NCI-H2081 (cell line): ENCODE measurements around the gene KATNB1.
A peak's percentile ranks its signal among the peaks of the same experiment; 100 is the strongest.

Experiments used
- DNase-seq, 2 experiments: peaks; one replicate each; lab custom pipeline; 2025; lab: John Stamatoyannopoulos, UW

Gene KATNB1, protein sequence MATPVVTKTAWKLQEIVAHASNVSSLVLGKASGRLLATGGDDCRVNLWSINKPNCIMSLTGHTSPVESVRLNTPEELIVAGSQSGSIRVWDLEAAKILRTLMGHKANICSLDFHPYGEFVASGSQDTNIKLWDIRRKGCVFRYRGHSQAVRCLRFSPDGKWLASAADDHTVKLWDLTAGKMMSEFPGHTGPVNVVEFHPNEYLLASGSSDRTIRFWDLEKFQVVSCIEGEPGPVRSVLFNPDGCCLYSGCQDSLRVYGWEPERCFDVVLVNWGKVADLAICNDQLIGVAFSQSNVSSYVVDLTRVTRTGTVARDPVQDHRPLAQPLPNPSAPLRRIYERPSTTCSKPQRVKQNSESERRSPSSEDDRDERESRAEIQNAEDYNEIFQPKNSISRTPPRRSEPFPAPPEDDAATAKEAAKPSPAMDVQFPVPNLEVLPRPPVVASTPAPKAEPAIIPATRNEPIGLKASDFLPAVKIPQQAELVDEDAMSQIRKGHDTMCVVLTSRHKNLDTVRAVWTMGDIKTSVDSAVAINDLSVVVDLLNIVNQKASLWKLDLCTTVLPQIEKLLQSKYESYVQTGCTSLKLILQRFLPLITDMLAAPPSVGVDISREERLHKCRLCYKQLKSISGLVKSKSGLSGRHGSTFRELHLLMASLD

DNA sequence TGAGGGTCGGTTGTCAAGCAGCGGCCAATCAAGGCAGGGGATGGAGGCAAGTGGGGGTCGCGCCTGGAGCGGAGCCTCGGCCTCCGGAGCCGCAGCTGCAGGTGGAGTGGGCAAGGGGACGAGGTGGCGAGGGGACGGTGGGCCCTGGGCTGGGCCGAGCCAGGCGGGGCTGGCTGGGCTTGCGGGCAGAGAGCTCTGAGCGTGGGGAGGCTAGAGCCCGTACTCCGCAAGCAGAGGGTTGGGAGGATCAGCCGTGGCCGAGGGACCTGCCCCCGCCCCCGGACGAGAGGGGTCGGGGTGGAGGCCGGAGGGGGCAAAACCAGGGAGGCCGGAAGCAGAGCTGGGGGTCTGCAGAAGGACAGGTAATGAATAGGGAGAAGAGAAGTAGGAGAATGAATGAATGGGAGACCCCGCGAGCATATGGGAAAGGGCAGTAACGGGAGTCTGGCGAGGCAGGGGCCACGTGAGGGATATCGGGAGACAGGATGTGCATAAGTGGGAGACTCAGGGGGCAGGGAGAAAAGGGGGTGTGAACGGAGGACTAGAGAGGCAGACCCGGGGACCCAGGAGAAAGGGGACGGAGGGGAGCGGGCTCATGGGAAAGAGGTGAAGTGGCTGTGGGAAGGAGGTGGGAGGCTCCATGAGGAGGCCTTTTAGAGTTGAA lies at the start of gene KATNB1:
KATNB1 (plus strand) TSS at position 16 of the 664 bp plus-strand sequence. CDS start 1,474 bp downstream, outside the sequence.
- no peak for DNase-seq

- DNase-seq, result no peak
Measured at GRCh38 chr16:57686577-57686976, 49.0 kb upstream of the KATNB1 start.

DNA sequence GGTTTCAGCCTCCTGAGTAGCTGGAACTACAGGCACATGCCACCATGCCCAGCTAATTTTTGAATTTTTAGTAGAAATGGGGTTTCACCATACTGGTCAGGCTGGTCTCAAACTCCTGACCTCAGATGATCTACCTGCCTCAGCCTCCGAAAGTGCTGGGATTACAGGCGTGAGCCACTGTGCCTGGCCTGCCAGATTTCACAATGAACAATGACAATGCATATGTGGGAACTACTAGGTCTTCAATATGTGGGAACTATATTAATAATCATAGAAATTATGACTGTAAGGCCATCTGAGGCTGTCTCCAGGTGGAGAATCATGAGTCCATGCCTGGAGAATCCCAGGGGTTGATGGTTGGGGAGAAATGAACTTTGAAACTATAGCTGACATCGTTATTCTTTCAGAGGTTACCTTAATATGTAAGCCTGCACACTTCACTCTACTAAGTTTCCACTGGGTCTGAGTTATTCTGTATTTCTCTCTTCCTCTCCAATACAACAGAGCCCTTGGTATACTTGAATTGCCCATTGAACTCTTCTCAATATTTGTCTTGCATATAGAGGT lies 48.1 kb upstream of the KATNB1 start:
- no peak for DNase-seq

GRCh38 chr16:57688487-57688986 lies 47.0 kb upstream of the KATNB1 start:
- DNase-seq, result no peak

- DNase-seq, result no peak
Measured at GRCh38 chr16:57688987-57689761, 46.4 kb upstream of the KATNB1 start.

DNA sequence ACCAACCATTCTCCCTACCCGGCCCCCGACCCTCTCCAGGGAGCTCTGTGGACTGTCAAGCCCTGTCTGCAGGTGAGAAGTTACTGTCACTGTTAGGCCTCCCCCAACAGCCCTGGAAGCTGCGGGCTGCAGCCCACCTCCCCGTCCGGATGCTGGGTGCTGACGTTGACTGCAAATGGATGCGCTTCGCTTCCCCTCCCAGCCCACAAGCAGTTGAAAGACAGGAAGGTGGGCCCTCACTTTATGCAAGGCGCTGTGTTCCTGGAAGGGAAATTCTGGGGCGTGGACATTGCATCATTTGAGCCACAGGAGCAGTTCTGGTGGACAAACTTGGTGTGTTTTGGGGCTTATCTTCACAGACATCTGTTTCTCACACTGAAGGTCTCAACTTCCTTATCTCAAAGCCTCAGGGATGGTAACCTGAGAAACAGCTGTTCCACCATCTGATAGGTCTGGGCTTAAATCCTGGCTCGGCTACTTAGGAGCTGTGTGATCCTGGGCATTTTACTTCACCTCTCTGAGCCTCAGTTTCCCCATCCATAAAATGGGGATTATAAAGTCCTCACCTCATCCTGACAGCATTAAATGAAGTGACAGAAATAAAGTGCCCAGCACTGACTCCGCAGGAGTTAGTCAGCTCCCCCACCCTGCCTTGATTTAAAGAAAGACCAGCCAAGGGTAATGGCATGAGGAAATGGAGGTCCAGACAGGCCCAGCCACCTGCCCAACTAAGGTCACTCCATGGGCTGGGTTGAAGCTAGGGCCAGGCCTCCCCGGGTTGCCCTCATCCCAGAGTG lies 45.6 kb upstream of the KATNB1 start:
- no peak for DNase-seq

DNA sequence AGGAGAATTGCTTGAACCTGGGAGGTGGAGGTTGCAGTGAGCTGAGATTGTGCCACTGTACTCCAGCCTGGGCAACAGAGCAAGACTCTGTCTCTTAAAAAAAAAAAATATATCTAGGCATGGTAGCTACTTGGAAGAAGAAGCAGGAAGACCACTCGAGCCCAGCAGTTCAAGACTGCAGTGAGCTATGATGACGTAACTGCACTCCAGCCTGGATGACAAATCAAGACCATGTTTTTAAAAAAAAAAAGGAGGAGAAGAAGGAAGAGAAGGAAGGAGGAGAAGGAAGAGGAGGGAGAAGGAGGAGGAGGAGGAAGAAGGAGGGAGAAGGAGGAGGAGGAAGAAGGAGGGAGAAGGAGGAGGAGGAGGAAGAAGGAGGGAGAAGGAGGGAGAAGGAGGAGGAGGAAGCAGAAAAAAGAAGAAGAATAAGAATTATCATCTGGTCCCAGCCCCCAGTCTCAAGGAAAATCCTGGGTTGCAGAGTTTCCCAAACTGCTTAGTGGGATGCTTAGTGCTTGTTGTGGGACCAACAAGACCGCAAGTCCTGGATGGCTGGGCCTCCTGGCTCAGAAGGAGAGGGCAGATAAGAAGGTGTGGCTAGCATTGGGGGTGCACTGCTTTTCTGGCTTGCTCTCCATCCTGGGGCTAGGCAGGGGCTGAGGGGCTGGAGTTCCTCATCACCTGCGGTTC lies 44.6 kb upstream of the KATNB1 start:
- DNase-seq, result no peak

- no peak for DNase-seq
Measured at GRCh38 chr16:57692636-57693035, 42.9 kb upstream of the KATNB1 start.

GRCh38 chr16:57693550-57693949 lies 42.0 kb upstream of the KATNB1 start:
- peak; percentile 50 to 80 for DNase-seq

- no peak for DNase-seq
Measured at GRCh38 chr16:57694231-57694724, 41.3 kb upstream of the KATNB1 start.

GRCh38 chr16:57694725-57695679 lies 40.6 kb upstream of the KATNB1 start, which contains the start of gene DRC7:
TSS of gene DRC7 (plus strand) at chr16:57694806. CDS start at chr16:57697950, 3,144 bp downstream.
- peak; percentile 10 to 47 for DNase-seq

GRCh38 chr16:57695680-57696069 lies 39.9 kb upstream of the KATNB1 start:
- no peak for DNase-seq

GRCh38 chr16:57696240-57696639 lies 39.3 kb upstream of the KATNB1 start:
- no peak for DNase-seq

DNA sequence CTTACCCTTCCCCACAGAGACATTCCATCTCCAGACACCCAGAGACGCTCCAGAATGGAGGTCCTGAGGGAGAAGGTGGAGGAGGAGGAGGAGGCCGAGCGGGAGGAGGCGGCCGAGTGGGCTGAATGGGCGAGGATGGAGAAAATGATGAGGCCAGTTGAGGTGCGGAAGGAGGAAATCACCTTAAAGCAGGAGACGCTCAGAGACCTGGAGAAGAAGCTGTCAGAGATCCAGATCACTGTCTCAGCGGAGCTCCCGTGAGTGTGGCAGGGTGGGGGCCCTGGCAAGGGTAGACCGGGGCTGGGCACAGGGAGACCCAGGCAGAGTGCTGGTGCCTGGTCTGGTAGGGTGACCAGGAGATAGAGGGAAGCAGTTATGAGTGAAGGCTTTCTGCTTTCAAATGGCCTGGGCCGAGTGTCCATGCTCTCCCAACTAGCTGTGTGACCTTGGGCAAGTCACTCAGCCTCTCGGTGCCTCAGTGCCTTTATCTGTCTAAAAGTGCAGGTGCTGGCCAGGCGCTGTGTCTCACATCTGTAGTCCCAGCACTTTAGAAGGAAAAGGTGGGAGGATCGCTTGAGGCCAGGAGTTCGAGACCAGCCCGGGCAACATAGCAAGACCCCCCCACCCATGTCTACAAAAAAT lies 37.6 kb upstream of the KATNB1 start:
- DNase-seq, result no peak

DNA sequence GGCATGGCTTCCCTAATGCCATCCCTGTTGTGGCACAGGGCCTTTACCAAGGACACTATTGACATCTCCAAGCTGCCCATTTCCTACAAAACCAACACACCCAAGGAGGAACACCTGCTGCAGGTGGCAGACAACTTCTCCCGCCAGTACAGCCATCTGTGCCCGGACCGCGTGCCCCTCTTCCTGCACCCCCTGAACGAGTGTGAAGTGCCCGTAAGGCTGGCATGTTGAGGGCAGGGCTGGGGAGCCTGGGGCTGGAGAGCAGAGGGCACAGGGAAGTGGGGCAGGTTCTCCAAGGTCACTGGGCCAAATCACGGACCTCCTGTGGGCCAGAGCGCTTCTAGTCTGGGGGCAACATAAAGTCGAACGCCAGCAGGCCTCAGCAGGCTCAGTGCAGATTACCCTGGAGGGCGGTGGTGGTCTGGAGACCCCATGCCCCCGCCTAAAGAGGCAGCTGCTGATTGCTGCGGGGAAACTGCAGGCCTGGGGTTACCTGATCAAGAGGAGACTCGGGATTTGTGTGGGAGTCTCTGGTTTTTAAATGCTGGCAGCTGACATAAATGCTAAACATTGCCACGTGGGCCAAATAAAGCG lies 36.7 kb upstream of the KATNB1 start:
- DNase-seq, result no peak

DNA sequence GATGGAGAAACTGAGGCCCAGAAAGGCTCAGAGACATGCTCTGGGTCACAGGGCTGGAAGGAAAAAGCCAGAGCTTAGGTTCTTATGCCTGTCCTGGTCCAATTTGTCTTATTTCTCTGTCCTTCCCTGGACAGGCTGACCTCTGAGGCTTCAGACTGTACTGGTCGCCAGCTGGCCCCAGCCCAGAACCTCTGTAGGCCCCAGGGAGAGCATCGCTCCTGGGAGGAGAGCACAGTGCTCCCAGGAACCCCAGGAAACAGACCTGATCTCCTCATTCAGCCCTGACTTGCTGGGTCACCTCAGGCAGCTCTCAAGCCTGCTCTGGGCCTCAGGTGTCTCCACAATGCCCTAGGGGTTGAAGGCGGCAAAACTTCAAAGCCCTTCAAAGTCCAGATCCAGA lies 36.1 kb upstream of the KATNB1 start:
- DNase-seq, result no peak

DNA sequence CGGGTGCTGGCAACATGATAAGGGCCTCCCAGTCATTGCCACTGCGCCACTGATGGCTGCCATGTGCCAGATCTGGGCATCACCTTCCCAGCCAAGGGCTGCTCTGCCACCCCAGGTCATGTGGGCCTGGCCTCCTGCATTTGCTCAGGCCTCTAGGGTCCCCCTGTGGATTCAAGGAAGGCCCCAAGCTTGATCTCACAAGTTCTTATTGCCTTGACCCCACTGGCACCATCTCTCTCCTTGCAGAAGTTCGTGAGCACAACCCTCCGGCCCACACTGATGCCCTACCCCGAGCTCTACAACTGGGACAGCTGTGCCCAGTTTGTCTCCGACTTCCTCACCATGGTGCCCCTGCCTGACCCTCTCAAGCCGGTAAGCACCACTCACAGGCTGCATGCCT lies 35.7 kb upstream of the KATNB1 start:
- DNase-seq, result no peak
